Esophagus muscularis mucosa (tissue), 4 donors: ENCODE measurements around the gene ANKRD34B. TPM values are rescaled to one million over a fixed set of nuclear protein-coding genes. Genes with fewer than 3 reads are reported as not detected.
"Not testable (repeated sequence)": the region's sequence is repeated elsewhere in the genome, so short reads cannot be mapped to it uniquely, and the experiment has no call there.

Experiments
- DNase-seq: peaks from one replicate; pipeline ENCODE4 v3.0.0-alpha.2; 2017; ENCODE audit errors: extremely low spot score
- H3K27ac ChIP-seq, 4 donors: fragments of 200-600 bp; sonication (generic); replicated peaks in 1 of 4; 1 replicate in 3 of 4; 2 replicates in 1 of 4; pipeline ENCODE4 v1.5.1; 2016 to 2019; ENCODE audit warnings: mild to moderate bottlenecking in 1 of 4
- H3K27me3 ChIP-seq, 4 donors: fragments of 200-600 bp; sonication (generic); one replicate each; pipeline versions ENCODE4 v1.5.1 to v1.6.0; 2016 to 2019
- H3K36me3 ChIP-seq, 4 donors: fragments of 200-600 bp; sonication (generic); one replicate each; pipeline ENCODE4 v1.5.1; 2016 to 2019
- H3K4me1 ChIP-seq, 4 donors: fragments of 200-600 bp; sonication (generic); one replicate each; pipeline ENCODE4 v1.5.1; 2016 to 2019
- H3K4me3 ChIP-seq, 4 donors: fragments of 200-600 bp; sonication (generic); 1 replicate in 2 of 4; 2 replicates in 2 of 4; pipeline ENCODE4 v1.5.1; 2016 to 2019; ENCODE audit warnings: mild to moderate bottlenecking in 4 of 4, moderate library complexity in 1 of 4
- H3K9me3 ChIP-seq, 4 donors: fragments of 200-600 bp; sonication (generic); 1 replicate in 3 of 4; 2 replicates in 1 of 4; pipeline ENCODE4 v1.5.1; 2016 to 2019
- EP300 ChIP-seq: sonication (generic); formaldehyde crosslinking; IDR thresholded peaks from one replicate; pipeline ENCODE4 v1.6.1; 2017; ENCODE audit warnings: antibody characterized with exemption
- POLR2A ChIP-seq: fragments of 450-650 bp; IDR thresholded peaks from one replicate; pipeline ENCODE4 v1.6.1; 2017; ENCODE audit warnings: antibody characterized with exemption, moderate library complexity, mild to moderate bottlenecking, low read depth
- POLR2AphosphoS5 ChIP-seq, 2 donors: sonication (generic); formaldehyde crosslinking; IDR thresholded peaks; one replicate each; pipeline ENCODE4 v1.6.1; 2017; ENCODE audit warnings: antibody characterized with exemption in 2 of 2
- WGBS: methylation state at CpG from one replicate; pipeline ENCODE4 v1.1.5; 2018; 5-methylcytosine and 5-hydroxymethylcytosine counted together
- intact Hi-C: fragments of 100-400 bp; cut with DNase I; formaldehyde crosslinking; loops from one replicate; pipeline ENCODE4 v1.15.1; 2023
- total RNA-seq, 4 donors: library from RNA; depleted of rRNA; stranded (reverse); fragments of >200 nt; gene quantifications; one replicate each; pipeline versions ENCODE4 v1.1.0 to v1.2.1, GENCODE V29; 2016
- TF ChIP-seq, protein P1 (sequence below), 3 experiments: fragments of 200-600 bp in 2 of 3; fragments of 450-650 bp in 1 of 3; sonication (generic) in 2 of 3; IDR thresholded peaks; one replicate each; pipeline ENCODE4 v1.5.1; 2017 to 2019; ENCODE audit warnings: antibody characterized with exemption in 3 of 3, mild to moderate bottlenecking in 2 of 3, moderate library complexity in 1 of 3

Gene ANKRD34B
- total RNA-seq, 4 donors from 2014 or later, result under 0.01 TPM; not detected in 3

- no peaks in the 10 kb centered on the region for H3K4me1 ChIP-seq
- TF ChIP-seq POLR2A, result no peak
- TF ChIP-seq, protein P1, sequence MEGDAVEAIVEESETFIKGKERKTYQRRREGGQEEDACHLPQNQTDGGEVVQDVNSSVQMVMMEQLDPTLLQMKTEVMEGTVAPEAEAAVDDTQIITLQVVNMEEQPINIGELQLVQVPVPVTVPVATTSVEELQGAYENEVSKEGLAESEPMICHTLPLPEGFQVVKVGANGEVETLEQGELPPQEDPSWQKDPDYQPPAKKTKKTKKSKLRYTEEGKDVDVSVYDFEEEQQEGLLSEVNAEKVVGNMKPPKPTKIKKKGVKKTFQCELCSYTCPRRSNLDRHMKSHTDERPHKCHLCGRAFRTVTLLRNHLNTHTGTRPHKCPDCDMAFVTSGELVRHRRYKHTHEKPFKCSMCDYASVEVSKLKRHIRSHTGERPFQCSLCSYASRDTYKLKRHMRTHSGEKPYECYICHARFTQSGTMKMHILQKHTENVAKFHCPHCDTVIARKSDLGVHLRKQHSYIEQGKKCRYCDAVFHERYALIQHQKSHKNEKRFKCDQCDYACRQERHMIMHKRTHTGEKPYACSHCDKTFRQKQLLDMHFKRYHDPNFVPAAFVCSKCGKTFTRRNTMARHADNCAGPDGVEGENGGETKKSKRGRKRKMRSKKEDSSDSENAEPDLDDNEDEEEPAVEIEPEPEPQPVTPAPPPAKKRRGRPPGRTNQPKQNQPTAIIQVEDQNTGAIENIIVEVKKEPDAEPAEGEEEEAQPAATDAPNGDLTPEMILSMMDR (IDR thresholded peaks at IDR 0.05), result no peak
- TF ChIP-seq POLR2AphosphoS5 (IDR thresholded peaks at IDR 0.05), result no peak
- no peak for TF ChIP-seq EP300
- no peaks in the 10 kb centered on the region for H3K27me3 ChIP-seq
- no peaks in the 10 kb centered on the region for H3K9me3 ChIP-seq
- H3K4me3 ChIP-seq, result no peak overlapping the region
- WGBS, result 81% methylated on average over 3 of the region's 5 CpGs
- DNase-seq, result no peak
- intact Hi-C loops, result no loop called here
- H3K36me3 ChIP-seq, result no peaks in the 10 kb centered on the region
- no peak overlapping the region for H3K27ac ChIP-seq
Measured at GRCh38 chr5:80590766-80591165, 20.7 kb upstream of the ANKRD34B start.

GRCh38 chr5:80588858-80589540 lies 18.9 kb upstream of the ANKRD34B start:
- WGBS, result 85% methylated on average over 7 of the region's 8 CpGs
- H3K9me3 ChIP-seq, result no peaks in the 10 kb centered on the region
- TF ChIP-seq POLR2A, result no peak
- TF ChIP-seq POLR2AphosphoS5 (IDR thresholded peaks at IDR 0.05), result no peak
- TF ChIP-seq, protein P1 (IDR thresholded peaks at IDR 0.05), result no peak
- TF ChIP-seq EP300, result no peak
- no peak overlapping the region for H3K4me3 ChIP-seq
- DNase-seq, result no peak
- no peaks in the 10 kb centered on the region for H3K36me3 ChIP-seq
- H3K27ac ChIP-seq, result no peak overlapping the region
- no peaks in the 10 kb centered on the region for H3K27me3 ChIP-seq
- intact Hi-C loops, result no loop called here
- no peaks in the 10 kb centered on the region for H3K4me1 ChIP-seq

DNA sequence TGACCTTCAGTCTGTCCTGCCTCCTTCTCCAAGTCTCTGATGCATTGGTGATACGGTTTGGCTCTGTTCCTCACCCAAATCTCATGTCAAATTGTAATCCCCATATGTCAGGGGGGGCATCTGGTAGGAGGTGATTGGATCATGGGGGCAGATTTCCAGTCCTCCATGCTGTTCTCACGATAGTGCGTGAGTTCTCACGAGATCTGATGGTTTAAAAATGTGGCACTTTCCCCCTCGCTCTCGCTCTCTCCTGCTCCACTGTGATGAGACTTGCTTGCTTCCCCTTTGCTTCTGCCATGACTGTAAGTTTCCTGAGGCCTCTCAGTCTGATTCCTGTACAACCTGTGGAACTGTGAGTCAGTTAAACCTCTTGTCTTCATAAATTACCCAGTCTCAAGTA lies 14.7 kb upstream of the ANKRD34B start:
- Histone ChIP-seq H3K4me3 (no peak overlapping the region), H3K27ac (no peak overlapping the region), H3K9me3 (no peaks in the 10 kb centered on the region), H3K36me3 (no peaks in the 10 kb centered on the region), H3K27me3 (no peaks in the 10 kb centered on the region), H3K4me1 (no peaks in the 10 kb centered on the region)
- no peak for TF ChIP-seq EP300
- TF ChIP-seq, protein P1 (IDR thresholded peaks at IDR 0.05), result no peak
- TF ChIP-seq POLR2A, result no peak
- no peak for TF ChIP-seq POLR2AphosphoS5 (IDR thresholded peaks at IDR 0.05)
- intact Hi-C loops, result no loop called here
- 84% methylated on average over 6 of the region's 6 CpGs for WGBS
- DNase-seq, result no peak

DNA sequence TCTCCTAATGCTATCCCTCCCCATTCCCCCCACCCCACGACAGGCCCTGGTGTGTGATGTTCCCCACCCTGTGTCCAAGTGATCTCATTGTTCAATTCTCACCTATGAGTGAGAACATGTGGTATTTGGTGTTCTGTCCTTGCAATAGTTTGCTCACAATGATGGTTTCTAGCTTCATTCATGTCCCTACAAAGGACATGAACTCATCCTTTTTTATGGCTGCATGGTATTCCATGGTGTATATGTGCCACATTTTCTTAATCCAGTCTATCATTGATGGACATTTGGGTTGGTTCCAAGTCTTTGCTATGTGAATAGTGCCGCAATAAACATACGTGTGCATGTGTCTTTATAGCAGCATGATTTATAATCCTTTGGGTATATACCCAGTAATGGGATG lies 10.2 kb upstream of the ANKRD34B start:
- DNase-seq, H3K36me3 ChIP-seq, H3K9me3 ChIP-seq, H3K4me3 ChIP-seq, H3K4me1 ChIP-seq, H3K27ac ChIP-seq, intact Hi-C loops, H3K27me3 ChIP-seq: not testable (repeated sequence)
- WGBS, result 90% methylated on average over 3 of the region's 3 CpGs

DNA sequence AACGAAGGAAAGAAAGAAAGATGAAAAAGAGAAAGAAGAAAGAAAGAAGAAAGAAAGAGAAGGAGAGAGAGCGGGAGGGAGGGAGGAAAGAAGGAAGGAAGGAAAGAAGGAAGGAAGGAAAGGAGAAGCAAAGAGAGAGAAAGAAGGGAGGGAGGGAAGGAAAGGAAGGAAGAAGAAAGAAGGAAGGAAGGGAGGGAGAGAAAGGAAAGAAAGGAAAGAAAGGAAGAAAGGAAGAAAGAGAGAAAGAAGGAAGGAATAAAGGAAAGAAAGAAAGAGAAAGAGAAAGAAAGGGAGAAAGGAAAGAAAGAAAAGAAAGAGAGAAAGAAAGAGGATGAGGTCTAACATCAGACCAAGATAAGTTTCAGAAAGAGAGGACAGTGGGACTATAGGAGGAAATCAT lies 9.0 kb upstream of the ANKRD34B start:
- no peak for DNase-seq
- Histone ChIP-seq H3K4me3 (no peak overlapping the region), H3K27ac (no peak overlapping the region), H3K36me3 (no peaks in the 10 kb centered on the region), H3K9me3 (no peaks in the 10 kb centered on the region), H3K4me1 (no peaks in the 10 kb centered on the region), H3K27me3 (peaks cover 0 to 7% (median 0%) of the 10 kb centered on the region in 4 donors)
- TF ChIP-seq POLR2AphosphoS5 (IDR thresholded peaks at IDR 0.05) (no peak), EP300 (no peak), POLR2A (no peak)
- TF ChIP-seq, protein P1 (IDR thresholded peaks at IDR 0.05), result no peak
- WGBS, result 88% methylated on average over 2 of the region's 2 CpGs
- intact Hi-C loops, result no loop called here
